Measurements from ENCODE around the gene TMEM151B. TPM values are rescaled to one million over a fixed set of nuclear protein-coding genes. Genes with fewer than 3 reads are reported as not detected.

TMEM151B gene
- polyA plus RNA-seq (2013, experiment 1 of 2): 1.5 TPM
- polyA plus RNA-seq (2013, experiment 2 of 2): 0.46 TPM

DNA sequence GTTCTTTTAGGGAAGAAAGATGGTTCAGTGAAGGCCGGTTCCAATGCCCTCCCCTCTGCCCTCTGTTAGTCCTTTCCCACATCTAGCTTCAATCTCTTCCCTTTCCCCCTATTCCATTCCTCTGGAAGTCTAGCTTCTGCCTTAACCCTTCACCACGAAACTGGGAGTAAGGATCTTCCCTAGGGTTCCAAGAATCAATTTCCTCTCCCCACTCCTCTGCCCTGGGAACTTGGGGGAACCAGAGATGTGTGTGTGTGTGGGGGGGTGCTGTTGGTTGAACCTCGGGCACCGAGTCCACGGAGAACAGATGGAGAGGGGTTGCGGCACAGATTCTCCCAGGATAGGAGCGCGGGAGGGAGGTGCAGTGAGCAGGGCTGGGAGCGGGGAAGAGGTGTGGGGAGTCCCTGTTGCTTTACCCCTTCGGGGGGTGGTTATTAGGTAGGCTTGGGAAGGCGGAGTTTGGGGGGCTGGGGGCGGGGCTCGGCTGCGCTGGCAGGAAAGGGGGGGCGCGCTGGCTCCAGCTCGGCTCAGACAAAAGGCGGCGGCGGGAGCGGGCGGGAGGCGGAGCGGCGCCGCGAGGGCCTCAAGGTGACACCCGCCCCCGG lies at the start of gene TMEM151B:
Gene TMEM151B (plus strand): TSS at position 530 of the 605 bp plus-strand sequence. CDS start 293 bp downstream, outside the sequence.
- Histone ChIP-seq H3K27ac (ENCODE audit: low read depth, low read length, severe bottlenecking) (no peak within 1 kb of the TSS), H3K4me3 (ENCODE audit: extremely low read depth, insufficient read depth, low read length, poor library complexity, severe bottlenecking) (peak within 1 kb of the TSS; percentile 19), H3K4me1 (ENCODE audit: control insufficient read depth, insufficient read depth, low read length, poor library complexity, severe bottlenecking) (peaks cover 7% of the 10 kb centered on the region), H3K36me3 (ENCODE audit: control insufficient read depth, insufficient read depth, low read length) (no peaks in the 10 kb centered on the region), H3K9me3 (ENCODE audit: control insufficient read depth, low read length) (no peaks in the 10 kb centered on the region)
- WGBS, 2 experiments (ENCODE audit: insufficient coverage in 2 of 2): 14 to 18% methylated on average over 5 to 6 of the region's 29 CpGs

DNA sequence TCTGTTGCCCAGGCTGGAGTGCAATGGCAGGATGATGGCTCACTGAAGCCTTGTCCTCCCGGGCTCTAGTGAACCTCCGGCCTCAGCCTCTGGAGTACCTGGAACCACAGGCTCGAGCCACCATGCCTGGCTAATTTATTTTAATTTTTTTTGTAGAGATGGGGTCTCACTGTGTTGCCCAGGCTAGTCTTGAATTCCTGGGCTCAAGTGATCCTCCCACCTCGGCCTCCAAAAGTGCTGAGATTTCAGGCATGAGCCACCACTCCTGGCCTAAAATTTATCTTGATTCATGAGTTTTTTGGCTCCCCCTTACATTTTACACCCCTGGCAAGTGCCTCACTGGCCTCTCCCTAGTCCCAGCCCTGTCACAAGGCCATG lies 49.3 kb upstream of the TMEM151B start:
- 94 to 100% methylated on average over 3 to 4 of the region's 4 CpGs for WGBS, 2 experiments (ENCODE audit: insufficient coverage in 2 of 2)
- Histone ChIP-seq H3K4me1 (ENCODE audit: control insufficient read depth, insufficient read depth, low read length, poor library complexity, severe bottlenecking) (peaks cover 40% of the 10 kb centered on the region), H3K36me3 (ENCODE audit: control insufficient read depth, insufficient read depth, low read length) (no peaks in the 10 kb centered on the region), H3K4me3 (ENCODE audit: extremely low read depth, insufficient read depth, low read length, poor library complexity, severe bottlenecking) (no peak overlapping the region), H3K27ac (ENCODE audit: low read depth, low read length, severe bottlenecking) (no peak overlapping the region), H3K9me3 (ENCODE audit: control insufficient read depth, low read length) (no peaks in the 10 kb centered on the region)

DNA sequence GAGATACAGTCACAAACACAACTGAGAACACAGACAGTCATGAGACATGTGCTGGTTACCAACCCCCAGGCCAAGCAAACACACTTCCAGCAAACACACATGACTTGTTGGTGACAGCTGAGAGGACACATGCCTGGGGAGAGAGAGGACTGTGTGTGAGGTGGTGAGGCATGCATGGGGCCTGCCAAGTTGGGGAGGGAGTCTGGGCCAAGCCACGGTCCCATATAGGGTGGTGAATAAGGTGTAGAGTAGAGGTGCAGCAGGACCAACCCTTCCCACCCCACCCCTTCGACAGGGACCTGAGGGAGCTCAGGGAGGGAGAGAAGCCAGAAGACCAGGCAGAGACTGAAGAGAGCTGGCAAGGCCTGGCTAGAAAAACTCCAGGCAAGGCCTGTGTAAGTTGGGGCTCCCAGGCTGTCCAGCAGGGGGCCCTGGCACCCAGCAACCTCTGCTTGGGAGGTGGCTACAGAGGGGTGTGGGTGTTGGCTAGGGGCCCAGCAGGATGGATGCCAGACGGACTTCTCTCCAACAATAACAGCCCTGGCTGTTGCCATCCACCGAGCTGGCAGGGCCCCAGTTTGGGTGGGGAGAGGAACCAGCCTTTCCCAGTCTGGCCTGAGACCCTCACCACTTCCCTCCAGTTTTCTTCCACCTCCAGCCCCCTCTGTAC lies 48.8 kb upstream of the TMEM151B start:
- peaks cover 45% of the 10 kb centered on the region for H3K4me1 ChIP-seq (ENCODE audit: control insufficient read depth, insufficient read depth, low read length, poor library complexity, severe bottlenecking)
- no peak overlapping the region for H3K27ac ChIP-seq (ENCODE audit: low read depth, low read length, severe bottlenecking)
- no CpG with 5 or more reads among the region's 4 CpGs for WGBS, 2 experiments (ENCODE audit: insufficient coverage in 2 of 2)
- H3K9me3 ChIP-seq (ENCODE audit: control insufficient read depth, low read length): no peaks in the 10 kb centered on the region
- H3K4me3 ChIP-seq (ENCODE audit: extremely low read depth, insufficient read depth, low read length, poor library complexity, severe bottlenecking): no peak overlapping the region
- no peaks in the 10 kb centered on the region for H3K36me3 ChIP-seq (ENCODE audit: control insufficient read depth, insufficient read depth, low read length)

DNA sequence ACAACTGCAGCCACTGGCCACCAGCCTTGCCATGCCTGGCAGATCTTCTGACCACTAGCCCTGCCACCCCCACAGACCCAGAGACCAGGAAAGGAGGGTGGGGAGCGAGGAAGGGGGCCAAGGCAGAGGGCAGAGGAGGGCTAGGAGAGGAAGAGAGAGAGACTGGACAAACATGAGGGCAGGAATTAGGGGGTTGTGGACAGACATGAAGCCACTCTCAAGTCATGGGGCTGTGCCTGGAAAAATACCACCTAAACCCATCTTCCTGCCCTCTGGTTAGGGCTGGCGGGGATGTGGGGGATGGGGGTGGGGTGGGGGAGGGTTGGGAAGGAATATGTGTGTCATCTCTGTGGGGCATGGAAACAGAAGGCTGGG lies 48.3 kb upstream of the TMEM151B start:
- WGBS, 2 experiments (ENCODE audit: insufficient coverage in 2 of 2): 60% methylated on average over 1 of the region's 2 CpGs; no CpG with 5 or more reads in 1 of the 2 experiments
- Histone ChIP-seq H3K9me3 (ENCODE audit: control insufficient read depth, low read length) (no peaks in the 10 kb centered on the region), H3K27ac (ENCODE audit: low read depth, low read length, severe bottlenecking) (no peak overlapping the region), H3K4me3 (ENCODE audit: extremely low read depth, insufficient read depth, low read length, poor library complexity, severe bottlenecking) (no peak overlapping the region), H3K36me3 (ENCODE audit: control insufficient read depth, insufficient read depth, low read length) (no peaks in the 10 kb centered on the region), H3K4me1 (ENCODE audit: control insufficient read depth, insufficient read depth, low read length, poor library complexity, severe bottlenecking) (peaks cover 45% of the 10 kb centered on the region)

DNA sequence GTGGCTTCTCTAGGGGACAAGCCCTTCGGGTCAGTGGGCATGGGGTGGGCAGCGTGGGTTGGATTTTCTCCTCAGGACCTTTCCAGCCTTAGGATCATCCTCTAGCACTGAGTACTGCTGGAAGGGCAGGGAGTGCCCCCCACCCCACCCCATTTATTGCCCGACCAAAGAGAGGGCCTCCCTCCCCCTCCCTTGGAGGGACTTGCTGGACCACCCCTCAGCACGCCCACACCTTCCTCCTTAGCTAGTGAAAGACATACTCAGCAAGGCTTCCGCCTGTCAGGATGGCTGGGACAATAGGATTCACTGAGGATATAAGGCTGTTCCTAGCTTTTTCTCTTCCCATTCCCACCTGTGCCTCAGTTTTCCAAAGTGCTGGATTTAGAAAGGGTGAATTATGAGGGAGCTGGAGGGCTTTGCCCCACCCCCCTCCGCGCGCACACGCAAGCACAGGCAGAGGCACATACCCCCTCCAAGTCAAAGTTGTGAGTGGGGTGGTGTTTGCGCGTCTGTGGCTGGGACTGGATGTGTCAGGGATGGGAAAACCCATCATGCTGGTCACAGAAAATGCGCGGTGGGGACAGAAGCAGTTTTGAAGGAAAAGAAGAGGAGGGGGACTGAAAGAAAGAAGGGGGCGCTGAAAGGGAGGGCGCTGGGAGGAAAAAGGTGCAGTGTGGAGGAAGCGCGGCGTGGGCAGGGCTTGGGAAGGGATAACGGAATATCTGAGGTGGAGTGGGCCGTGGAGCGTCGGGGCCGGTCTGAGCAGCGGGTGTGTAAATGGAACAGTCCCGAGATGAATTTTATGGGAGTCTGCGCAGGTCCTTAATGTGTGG lies 47.5 kb upstream of the TMEM151B start:
- 4 to 7% methylated on average over 9 to 20 of the region's 26 CpGs for WGBS, 2 experiments (ENCODE audit: insufficient coverage in 2 of 2)
- Histone ChIP-seq H3K4me1 (ENCODE audit: control insufficient read depth, insufficient read depth, low read length, poor library complexity, severe bottlenecking) (peaks cover 38% of the 10 kb centered on the region), H3K36me3 (ENCODE audit: control insufficient read depth, insufficient read depth, low read length) (no peaks in the 10 kb centered on the region), H3K4me3 (ENCODE audit: extremely low read depth, insufficient read depth, low read length, poor library complexity, severe bottlenecking) (peak overlapping the region; percentile 44), H3K9me3 (ENCODE audit: control insufficient read depth, low read length) (no peaks in the 10 kb centered on the region), H3K27ac (ENCODE audit: low read depth, low read length, severe bottlenecking) (no peak overlapping the region)

DNA sequence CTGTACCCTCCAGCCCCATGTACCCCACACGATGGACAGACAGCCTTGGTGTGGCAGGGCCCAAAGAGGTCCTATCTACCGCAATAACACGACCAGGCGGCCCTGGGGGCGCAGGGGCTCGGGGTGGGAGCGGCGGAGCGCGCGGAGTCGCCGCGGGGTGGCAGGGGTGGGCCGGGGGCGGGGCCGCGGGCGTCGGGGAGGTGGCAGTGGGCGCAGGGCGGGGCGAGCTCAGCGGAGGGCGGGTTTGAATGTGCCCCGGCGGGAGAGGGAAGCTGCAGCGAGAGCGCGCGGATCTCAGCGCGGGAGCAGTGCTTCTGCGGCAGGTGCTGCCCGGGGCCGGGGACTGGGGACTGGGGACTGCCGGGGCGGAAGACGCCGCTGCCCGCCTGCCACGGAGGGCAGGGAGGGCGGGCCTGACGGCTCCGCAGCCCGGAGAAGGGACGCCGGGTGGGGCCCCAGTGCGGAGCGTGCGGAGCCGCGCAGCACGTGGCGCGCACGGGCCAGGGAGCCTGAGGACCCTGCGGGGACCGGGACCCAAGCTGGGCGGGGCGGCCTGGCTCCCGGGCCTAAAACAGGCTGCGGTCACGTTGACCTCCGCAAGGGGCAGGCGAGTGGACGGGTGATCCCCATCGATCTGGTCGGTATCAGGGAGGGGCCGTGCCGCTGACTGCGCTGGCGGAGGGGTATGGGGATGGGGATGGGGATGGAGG lies 46.8 kb upstream of the TMEM151B start, which contains the start of gene SLC29A1:
Gene SLC29A1 (plus strand): TSS at position 277 of the 710 bp plus-strand sequence. CDS start 3,719 bp downstream, outside the sequence.
- H3K4me1 ChIP-seq (ENCODE audit: control insufficient read depth, insufficient read depth, low read length, poor library complexity, severe bottlenecking): peaks cover 31% of the 10 kb centered on the region
- H3K9me3 ChIP-seq (ENCODE audit: control insufficient read depth, low read length): no peaks in the 10 kb centered on the region
- H3K4me3 ChIP-seq (ENCODE audit: extremely low read depth, insufficient read depth, low read length, poor library complexity, severe bottlenecking): peak within 1 kb of the TSS; percentile 44
- no peak within 1 kb of the TSS for H3K27ac ChIP-seq (ENCODE audit: low read depth, low read length, severe bottlenecking)
- 0% methylated on average over 49 to 63 of the region's 73 CpGs for WGBS, 2 experiments (ENCODE audit: insufficient coverage in 2 of 2)
- no peaks in the 10 kb centered on the region for H3K36me3 ChIP-seq (ENCODE audit: control insufficient read depth, insufficient read depth, low read length)

DNA sequence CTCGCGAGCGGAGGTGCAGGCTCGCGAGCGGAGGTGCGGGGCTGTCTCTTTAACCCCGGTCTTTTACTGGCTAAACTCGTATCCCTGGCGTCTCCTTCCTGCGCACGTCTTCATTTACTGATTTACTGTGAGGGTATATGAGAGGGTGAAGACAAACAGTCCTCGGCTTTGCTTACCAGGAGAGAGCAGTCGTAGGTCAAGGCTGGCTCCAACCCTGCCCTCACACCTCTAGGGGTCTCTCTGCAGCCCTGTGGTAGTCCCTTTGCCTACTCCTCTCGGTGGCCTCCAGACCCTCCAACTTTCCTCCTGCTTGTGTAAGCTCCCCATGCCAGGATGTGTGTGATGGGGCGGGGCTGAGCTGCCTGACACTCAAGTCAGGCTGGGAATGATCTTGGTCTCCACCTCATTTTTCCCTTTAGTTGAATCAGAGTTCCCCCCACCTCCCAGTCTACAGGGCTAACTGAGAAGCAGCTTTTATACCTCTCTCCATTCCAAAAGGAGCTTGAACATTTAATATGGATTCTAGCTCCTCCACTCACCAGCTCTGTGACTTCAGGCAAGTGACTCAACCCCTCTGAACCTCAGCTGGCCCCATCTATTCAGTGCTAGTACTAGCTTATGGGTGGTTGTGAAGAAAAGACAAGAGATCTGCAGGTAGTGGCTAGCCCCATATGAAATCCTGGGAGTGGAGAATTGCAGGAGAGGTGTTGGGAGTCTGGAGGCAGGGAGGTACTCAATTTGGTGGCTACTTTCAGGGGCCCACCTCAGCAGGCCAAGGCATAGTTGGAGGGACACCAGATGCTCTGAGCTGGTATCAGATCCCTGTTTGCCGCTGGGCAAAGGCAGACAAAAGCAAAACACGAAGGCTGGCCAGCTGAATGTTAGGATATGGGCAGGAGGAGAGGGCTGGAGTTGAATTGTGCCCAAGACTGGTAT lies 46.0 kb upstream of the TMEM151B start:
- H3K9me3 ChIP-seq (ENCODE audit: control insufficient read depth, low read length): no peaks in the 10 kb centered on the region
- H3K27ac ChIP-seq (ENCODE audit: low read depth, low read length, severe bottlenecking): no peak overlapping the region
- 18 to 29% methylated on average over 5 to 9 of the region's 18 CpGs for WGBS, 2 experiments (ENCODE audit: insufficient coverage in 2 of 2)
- H3K36me3 ChIP-seq (ENCODE audit: control insufficient read depth, insufficient read depth, low read length): peaks cover 3% of the 10 kb centered on the region
- H3K4me1 ChIP-seq (ENCODE audit: control insufficient read depth, insufficient read depth, low read length, poor library complexity, severe bottlenecking): peaks cover 25% of the 10 kb centered on the region
- peak overlapping the region; percentile 44 for H3K4me3 ChIP-seq (ENCODE audit: extremely low read depth, insufficient read depth, low read length, poor library complexity, severe bottlenecking)

DNA sequence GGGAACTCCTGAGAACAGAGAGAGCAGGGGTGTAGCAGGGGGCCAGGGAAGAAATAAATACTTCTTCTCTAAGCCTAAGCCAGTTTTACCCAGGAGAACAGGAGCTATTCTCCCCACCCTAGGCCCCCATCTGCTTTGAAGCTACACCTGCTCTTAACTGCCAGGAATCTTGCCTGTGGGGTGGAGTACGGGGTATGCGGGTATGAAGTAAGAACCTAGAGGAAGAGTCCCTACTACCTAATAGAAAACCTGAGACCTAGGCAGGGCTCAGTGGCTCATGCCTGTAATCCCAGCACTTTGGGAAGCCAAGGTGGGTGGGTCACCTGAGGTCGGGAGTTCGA lies 45.3 kb upstream of the TMEM151B start:
- H3K27ac ChIP-seq (ENCODE audit: low read depth, low read length, severe bottlenecking): no peak overlapping the region
- H3K4me1 ChIP-seq (ENCODE audit: control insufficient read depth, insufficient read depth, low read length, poor library complexity, severe bottlenecking): peaks cover 25% of the 10 kb centered on the region
- no peak overlapping the region for H3K4me3 ChIP-seq (ENCODE audit: extremely low read depth, insufficient read depth, low read length, poor library complexity, severe bottlenecking)
- peaks cover 9% of the 10 kb centered on the region for H3K36me3 ChIP-seq (ENCODE audit: control insufficient read depth, insufficient read depth, low read length)
- H3K9me3 ChIP-seq (ENCODE audit: control insufficient read depth, low read length): no peaks in the 10 kb centered on the region
- 86% methylated on average over 2 of the region's 4 CpGs; no CpG with 5 or more reads in 1 of the 2 experiments for WGBS, 2 experiments (ENCODE audit: insufficient coverage in 2 of 2)

DNA sequence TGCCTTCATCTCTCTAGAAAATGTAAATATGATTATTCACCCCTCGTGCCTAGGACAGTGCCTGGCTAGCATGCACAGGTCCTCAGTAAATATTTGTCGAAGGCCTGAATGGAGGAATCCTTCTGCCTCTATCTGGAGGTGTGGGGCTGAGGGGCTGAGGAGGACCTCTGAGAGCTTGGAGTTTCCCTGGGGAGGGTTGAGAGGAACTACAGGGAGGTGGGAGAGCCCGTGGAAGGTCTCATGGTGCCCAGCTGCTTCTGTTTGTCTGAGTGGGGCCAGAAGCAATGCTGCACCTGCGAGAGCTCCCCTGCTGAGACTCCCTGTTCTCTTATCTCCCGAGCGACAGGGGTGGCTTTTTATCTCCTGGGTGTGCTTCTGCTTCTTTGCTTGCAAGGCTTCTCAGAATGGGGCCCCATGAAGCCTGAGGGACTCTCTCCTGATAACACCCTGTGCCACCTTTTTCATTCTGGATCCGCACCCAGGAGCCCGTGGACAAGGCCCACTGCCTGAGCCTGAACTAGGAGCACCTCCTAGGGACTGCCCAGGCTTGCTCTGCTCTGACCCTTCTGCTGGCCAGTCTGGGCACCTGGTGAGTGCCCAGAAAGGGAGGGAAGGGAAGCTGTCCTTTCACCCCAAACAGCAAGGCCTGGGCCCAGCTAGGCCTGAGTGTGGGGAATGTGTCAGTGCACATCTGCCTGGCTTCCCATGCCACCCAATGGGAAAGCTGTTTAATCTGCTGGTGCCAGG lies 44.5 kb upstream of the TMEM151B start:
- no peaks in the 10 kb centered on the region for H3K9me3 ChIP-seq (ENCODE audit: control insufficient read depth, low read length)
- H3K4me3 ChIP-seq (ENCODE audit: extremely low read depth, insufficient read depth, low read length, poor library complexity, severe bottlenecking): no peak overlapping the region
- peaks cover 12% of the 10 kb centered on the region for H3K36me3 ChIP-seq (ENCODE audit: control insufficient read depth, insufficient read depth, low read length)
- peaks cover 25% of the 10 kb centered on the region for H3K4me1 ChIP-seq (ENCODE audit: control insufficient read depth, insufficient read depth, low read length, poor library complexity, severe bottlenecking)
- whole genome bisulfite sequencing, 2 experiments (ENCODE audit: insufficient coverage in 2 of 2): 83 to 89% methylated on average over 6 to 7 of the region's 8 CpGs
- no peak overlapping the region for H3K27ac ChIP-seq (ENCODE audit: low read depth, low read length, severe bottlenecking)
